Stimulated activated CD4-positive, alpha-beta T cell treated with anti-CD3 and anti-CD28 coated beads, TNF-alpha, amount 100 ng/mL, for 4 hours (primary cell): Measurements from ENCODE around the gene CEP83.

ENCODE experiments used
- DNase-seq, 3 experiments: peaks; one replicate each; pipeline ENCODE4 v3.0.0-alpha.2; 2020; ENCODE audit warnings: low read depth in 3 of 3

CEP83 gene

DNA sequence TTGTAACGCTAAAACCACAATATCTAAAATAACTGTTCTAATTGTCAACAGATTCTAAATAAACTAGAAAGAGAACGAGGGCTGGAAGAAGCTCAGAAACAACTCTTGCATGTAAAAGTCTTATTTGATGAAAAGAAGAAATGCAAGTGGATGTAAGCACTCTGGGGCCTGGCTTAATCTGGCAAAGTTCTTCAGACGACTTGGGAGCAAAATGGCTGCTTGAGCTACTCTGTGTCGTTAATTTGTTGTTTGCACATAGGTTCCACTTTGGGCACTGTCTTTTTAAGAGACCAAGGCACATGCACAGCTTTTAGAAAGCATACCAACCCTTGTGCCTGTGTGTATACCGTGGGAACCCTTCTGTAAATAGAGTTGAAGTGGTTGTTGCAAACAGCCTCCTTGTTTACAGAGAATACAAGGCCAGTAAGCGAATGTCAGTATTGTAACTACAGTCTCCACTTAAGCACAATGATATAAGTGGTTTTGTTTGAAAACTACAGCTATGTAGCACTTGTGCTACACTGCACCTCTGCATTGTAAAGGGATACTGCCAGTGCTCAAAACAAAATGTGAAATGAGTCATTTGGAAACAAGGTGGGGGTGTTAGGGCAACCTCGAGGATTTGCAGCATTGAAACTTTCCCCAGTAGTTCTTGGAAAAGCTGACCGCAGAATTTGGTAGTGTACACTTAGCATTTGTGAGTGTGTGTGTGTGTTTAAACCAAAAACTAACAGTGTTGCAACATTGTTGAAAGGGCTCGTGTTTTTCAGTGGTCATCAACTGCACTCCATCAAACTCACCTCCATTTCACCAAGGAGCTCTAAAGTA is 154.3 kb downstream of the CEP83 start:
- no peak for DNase-seq

DNA sequence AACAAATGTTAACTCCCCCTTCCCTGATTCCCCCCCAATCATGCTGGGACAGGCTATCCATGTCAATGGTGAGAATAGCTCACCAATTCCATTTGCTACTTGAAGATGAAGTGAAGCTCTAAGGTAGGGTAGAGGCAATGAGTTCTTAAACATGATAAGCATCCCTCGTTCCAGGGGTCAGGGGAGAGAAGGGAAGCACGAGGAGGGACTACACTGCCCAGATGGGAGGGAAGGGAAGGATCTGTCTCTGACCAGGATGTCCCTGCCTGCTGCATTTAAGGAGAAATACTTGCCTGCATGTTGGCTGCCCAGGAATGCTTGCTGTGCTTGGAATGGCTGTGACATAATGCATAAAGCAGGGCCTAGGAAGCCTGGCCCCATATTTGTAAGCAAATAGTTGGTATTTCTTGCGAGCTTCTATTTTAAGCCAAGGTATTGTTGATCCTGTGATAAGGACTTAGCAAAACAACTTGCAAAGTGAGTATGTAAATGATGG is 155.1 kb downstream of the CEP83 start:
- DNase-seq: no peak

DNA sequence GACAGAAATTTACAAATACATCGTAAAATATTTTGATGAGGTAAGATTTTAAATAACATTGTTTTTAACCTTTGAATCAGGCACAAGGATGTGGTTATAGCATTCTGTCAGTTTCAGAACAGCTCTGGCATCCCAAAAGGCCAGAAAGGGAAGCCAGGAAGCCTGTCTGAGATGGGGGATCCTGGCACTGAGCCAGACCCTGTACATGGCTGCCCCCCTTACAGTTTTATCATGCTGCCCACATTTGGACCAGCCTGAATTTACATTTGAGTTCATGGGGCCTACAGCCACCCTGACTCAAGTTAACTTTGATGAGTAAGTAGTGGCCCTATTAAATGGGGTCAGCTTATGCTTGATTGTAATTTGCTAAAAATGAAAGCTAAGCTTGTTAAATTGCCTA is 155.7 kb downstream of the CEP83 start:
- DNase-seq: no peak

DNA sequence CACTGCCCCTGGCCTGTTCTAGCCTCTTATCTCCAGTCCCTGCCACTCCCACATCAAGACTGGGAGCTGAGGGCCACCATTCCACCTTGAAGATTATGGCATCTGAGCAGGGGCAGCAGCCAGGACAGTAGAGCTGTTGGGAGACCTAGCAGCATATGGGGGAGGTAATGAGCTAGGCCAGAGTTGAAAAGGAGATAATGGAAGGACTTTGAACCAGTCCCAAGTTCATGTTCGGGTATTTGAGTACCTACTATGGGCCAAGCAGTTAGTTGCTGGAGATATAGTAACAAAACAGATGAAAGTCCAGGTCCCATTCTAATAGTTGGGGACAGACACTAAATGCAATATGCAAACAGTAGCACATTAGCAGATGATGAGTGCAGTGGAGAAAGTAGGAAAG is 159.8 kb downstream of the CEP83 start:
- DNase-seq: no peak

DNA sequence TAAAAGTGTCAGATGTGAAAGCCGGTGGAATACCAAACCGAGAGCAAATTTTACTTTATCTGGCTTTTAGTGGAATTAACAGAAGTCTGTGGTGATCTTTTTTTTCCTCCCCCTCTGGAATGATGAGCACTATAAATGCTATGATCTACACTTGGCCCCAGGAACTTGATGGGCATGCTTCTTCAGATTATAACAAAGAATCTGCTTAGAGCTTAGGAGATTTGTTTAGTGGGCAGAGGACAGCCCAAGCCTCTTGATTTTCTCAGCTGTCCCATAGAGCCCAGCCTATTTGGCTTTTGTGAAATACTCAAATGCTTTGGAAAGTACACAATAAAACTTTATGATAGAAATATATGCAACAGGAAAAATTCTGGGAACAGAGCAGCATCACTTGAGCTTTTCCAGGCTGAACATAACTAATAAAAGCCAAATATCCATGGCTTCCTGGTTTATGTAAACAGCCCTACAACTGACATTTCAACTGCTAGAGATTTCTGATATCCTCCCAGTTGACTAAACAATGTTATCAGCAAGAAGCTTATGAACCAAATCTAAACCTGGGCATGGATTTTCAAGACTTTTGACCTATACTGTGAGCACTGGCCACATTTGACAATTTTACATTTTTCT is 161.7 kb downstream of the CEP83 start:
- DNase-seq: no peak

DNA sequence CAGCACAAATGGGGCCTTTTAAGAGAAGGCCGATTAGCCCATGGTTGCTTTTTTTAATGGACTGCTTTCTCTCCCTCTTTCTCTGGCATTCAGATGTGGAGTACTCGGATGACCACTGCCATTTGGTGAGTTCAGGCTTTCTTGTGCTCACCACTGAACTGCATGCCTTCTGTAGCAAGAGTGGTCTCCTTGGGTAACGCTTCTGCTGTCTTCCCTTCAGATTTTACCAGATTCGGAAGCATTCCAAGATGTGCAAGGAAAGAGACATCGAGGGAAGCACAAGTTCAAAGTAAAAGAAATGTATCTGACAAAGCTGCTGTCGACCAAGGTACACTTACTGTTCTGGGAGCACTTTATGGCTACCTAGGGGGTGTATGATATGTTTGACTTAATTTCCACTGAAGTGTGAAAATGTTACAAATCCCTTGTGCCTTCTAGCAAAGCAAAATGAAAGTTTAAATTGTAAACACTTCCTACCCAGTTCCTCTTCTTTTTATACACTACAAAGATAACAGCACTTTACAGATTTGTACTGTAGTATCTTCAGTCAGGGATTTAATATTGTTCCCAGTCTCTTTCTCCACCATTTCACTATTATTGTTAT is 162.5 kb downstream of the CEP83 start:
- no peak for DNase-seq

DNA sequence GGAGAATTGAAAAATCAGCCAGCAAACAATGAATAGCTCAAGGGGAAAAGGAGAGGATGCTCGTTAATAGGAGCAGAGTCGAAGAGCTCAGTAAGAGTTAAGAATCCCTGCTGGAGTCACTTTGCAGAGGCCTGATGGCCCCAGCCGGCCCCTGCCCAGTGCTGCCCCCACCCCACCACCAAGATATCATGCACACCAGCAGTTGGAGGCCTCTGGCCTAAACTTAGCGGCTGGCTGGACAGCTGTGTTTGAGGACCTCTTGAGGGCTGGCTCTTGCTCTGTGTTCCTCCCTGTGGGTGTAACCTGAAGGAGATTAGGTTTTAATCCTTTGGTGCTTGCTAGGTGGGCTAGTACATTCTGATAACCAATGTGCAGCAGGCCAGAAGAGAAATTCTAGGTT is 169.3 kb downstream of the CEP83 start:
- no peak for DNase-seq

DNA sequence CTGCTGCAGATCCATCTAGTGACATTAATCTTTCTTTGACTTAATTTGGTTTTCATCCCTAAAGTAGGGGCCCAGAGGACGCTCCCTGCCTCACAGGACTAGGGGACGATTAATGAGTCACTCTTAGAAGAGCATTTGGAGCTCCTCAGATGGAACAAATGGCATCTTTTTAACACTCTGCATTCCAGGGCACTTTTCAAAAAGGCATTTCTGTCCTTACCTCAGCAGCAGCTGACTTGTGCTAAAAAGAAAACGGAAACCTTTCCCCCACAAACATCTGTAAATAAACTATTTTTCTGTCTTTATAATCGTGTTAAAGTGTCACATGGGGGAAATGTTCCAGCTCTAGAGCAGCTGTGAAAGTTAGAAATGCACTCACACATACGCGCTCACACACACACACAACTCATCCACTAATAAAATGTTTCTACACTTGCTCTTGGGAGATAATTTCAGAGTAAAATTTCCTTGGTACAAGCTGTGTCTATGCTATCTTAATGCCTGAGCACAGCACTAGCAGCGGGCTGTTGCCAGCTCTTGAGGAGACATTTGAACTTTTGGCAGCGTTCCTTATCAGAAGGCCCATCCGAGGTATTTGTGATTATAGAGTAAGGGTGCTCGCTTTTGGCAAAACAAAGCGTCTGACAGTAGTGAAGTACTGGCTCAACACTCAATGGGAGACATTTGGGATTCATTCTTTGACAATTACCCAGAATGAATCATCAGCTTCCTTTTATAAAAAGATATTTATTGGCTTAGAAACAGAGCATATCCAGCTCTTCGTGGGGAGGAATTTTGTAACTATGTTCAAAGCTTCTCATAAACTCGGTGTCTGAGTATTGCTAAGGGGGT is 170.0 kb downstream of the CEP83 start:
- DNase-seq: no peak

DNA sequence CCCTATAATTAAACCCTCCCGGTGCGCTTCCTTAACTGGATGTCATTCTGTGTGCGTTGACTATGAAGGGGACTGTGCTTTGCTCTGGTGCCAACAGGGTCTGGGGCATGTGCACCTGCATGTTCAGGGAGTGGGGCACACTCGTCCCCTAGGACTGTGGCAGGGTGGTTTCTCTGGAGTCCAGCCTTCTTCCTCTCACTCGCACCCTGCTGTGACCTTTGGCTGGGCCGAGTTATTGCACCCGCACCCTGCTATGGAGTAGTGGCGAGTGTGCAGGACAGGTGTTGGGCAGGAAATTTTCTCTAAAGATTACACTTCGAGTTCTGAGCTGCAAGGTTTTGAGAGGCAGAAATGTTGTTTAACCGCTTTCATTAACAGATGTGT is 172.4 kb downstream of the CEP83 start:
- DNase-seq: no peak

DNA sequence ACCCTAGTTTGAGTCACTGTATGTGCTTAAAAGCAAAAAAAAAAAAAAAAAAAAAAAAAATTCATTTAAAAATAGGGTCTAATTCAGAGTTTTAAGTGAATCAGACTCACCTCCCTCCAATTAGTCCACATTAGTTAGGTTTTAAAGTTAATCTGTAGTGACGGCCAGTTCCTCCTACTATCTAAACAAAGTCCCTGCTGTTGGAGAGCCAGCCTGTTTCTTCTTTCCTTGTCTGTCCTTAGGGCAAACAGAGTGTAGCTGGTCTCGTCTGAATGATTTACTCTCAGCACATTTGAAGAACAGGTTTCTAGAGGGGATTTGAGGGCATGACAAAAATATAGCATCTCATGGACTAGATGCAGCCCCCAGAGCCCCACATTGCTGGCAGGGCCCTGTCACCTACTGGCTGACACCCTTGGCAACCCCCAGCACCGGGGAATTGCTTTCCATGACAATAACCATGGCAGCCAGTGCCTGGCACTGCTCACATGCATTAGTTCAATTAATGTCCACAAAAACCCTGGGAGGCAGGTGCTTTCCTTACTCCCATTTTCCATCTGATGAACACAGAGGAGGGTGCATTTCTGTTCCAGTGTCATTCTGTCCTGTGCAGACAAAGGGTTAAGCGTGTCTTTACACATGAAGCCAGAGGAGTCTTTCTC is 173.0 kb downstream of the CEP83 start:
- no peak for DNase-seq

DNA sequence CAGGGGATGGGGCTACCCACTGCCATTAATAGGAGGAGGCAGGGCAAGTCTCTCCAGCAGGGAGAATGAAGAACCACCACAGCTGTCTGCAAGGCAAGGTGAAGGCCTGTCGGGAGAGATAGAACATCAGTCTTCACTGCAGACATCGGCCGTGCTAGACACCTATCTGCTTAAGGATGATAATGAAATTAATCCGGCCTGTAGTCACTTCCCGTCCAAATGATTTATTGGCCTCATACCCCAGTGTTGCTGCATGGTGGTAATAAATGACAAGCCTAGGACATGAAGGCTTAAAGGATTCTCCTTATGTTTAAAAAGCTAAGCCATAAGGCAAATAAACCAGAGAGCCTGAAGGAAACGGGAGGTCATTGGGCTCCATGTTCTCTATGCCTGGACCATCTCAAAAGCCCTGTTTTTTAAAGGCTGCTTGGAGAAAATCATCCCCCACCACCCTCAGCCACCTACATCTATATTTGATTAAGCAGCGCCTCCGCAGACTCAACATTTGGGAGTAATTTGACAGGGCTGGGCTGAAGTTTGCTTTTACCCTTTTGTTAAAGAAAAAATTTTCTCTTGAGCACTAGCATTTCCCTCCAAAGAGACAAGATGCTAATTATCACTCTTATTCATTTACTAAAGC is 173.6 kb downstream of the CEP83 start:
- no peak for DNase-seq

DNA sequence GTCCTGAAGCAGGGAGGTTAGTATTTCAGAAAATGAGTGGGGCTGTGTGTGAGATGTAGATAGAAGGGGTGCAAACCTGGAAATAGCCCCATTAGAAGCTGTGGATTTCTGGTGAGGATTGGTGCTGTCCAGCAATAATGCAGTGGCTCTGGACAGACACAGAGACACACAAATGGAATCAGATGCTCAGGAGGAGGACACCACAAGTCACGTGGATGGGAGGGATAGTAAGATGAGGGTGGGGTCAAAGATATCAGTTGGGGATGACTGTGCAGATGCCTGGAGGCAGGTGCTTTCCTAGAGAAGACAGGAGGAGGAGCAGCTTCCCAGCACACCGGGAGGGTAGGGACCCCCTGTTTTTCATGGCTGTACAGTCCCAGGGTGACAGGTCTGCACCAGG is 174.8 kb downstream of the CEP83 start:
- no peak for DNase-seq

DNA sequence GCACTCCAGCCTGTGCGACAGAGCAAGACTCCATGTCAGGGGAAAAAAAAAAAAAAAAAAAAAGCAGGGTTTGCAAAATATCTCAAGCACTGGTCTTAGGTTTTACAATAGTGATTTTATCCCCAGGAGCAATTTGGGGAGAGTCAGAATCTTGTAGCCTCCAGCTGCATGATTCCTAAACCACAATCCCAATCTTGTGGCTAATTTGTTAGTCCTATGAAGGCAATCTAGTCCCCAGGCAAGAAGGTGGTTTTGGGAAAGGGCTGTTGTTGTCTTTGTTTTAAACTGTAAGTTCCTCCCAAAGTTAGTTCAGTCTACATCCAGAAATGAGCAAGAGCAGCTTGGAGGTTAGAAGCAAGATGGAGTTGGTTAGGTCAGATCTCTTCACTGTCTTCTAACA is 175.6 kb downstream of the CEP83 start:
- no peak for DNase-seq

DNA sequence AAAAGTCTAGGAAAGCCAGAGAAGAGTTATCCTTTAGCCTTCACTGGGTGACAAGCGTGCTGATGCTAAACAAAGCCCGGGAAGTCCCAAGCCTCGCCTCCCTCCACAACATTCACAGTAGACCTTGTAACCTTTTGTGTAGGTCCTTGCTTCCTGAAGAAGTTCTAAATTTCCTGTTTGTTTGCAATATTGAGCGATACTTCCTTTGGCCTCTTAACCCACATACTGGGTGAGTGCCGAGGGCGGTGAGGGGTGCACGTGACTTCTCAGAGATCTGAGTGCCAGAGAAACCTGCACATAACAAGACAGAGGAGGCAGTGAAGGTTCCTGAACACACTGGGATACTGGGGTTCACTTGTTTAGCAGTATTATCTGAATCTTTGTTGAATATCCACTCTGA is 177.0 kb downstream of the CEP83 start:
- peak in 2 of 3 experiments; percentile 9 to 26 for DNase-seq

DNA sequence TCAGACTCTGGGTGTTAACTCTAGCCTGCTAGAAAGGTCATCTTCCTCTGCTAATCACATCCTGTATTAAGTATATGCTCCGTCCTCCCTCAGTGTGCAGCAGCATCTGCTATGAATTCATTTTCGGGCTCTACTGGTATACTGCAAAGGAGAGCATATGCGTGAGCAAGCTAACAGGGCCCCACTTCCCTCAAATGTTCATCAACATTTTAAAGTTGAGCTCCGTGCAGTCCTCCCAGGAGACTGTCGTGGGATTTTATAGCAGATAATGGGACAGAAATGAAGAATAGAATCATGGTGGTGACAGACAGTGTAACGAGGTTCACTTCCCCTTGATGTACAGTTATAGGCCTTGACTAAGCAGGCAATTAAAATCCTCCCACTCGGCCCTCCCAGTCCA is 179.6 kb downstream of the CEP83 start:
- DNase-seq: no peak

DNA sequence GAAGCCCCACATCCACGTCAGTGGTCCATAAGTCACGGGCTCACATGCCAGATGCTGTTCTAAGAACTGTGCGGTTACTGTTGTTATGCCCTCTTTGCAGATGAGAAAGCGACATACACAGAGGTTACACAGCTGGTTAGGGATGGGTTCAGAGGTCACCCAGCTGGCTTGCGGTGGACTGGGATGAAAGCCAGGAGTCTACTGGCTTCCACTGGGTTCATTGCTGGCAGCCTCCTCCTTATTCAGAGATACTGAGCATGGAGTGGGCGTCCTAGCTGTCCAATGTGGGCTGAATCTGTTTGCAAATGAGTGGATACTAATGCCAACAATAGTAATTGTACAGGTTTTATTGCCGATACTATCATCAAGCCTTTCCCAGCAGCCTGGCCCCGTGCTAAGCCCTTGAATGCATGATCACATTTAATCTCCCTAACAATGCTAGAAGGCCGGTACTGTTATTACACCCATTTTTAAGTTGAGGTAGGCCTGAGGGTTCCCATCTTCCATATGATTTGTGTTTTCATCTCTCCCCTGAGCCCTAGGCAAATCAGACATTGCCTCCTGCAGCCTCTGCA is 182.2 kb downstream of the CEP83 start:
- no peak for DNase-seq

DNA sequence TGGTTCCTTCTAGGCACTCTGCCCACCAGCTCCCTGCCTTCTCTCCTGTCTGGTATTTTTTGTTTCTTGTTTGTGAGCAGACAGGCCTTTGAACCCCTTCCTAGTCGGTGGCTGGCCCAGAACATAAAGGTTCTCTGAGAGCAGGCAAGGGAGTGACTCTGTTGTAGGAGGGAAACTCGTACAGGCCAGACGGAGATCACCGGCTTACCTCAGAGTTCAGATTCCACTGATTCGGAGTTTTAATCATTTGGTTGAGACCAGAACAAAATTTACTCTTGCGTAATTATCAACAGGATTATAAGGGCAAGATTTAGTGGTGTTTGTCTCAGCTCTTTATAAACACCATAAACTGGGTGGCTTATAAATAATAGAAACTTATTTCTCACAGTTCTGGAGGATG is 182.9 kb downstream of the CEP83 start:
- DNase-seq: no peak

DNA sequence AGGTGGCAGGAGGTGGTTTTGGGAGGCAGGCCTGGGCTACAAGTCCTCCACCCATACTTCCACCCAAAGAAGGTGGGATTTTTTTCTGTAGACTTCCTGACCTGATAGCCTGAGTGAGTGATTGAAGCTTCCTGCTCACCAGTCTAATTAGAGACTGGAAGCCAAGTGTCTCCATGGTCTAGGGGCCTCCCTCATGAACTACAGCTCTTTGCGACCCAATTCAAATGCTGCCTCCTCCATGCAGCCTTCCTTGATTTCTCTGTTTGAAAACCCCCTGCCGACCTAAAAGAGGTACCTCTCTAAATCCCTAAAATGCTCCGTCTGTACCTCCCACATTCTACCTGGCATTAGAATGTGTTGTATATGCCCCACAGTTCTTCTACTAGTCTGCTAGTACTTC is 186.4 kb downstream of the CEP83 start:
- no peak for DNase-seq

DNA sequence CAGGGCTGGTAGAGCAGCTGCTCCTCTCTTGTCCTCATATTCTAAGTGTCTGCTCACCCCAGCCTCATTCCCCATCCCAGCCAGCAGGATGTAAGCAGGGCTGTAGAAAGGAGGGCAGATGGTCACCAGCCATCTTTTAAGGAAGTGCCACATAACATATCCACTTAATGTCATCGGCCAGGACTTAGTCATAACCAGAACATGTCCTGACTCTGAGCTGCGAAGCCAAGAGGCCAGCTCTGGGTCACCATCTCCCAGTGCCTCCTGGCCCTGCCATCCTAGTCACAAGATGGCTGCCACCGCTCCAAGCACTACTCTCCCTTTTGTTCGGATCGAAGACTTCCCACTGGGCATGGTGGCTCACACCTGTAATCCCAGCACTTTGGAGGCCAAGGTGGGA is 187.4 kb downstream of the CEP83 start:
- DNase-seq: no peak

DNA sequence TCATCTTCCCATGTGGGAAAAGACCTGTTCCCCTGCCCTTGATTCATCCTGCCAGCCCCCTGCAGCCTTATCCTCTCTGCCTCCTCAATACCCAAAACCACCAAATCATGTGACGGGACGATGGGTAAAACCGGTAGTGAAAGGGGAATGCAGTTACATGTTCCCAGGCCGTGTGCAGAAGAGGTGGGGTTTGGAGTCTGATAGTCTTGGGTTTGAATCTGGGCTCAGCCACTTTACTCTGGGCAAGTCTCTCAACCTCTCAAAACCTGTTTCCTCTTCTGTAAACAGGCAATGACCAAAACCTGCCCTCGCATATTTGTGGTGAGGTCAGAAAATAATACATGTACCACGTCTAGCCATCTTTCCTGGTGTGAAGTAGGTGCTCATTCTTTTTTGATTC is 188.3 kb downstream of the CEP83 start:
- DNase-seq: no peak
